C4-2B (cell line): ENCODE results near the gene ZNF385A.

Experiments
- H3K27ac ChIP-seq: fragments of 450-650 bp; 2 replicates; pipeline ENCODE4 v1.5.1; 2017
- CTCF ChIP-seq: fragments of 450-650 bp; conservative IDR thresholded peaks from 2 replicates; pipeline ENCODE4 v1.5.1; 2017; ENCODE audit warnings: mild to moderate bottlenecking
- ZFX ChIP-seq: fragments of 450-650 bp; IDR thresholded peaks from 2 replicates; pipeline ENCODE4 v1.6.1; 2017

ZNF385A gene

DNA sequence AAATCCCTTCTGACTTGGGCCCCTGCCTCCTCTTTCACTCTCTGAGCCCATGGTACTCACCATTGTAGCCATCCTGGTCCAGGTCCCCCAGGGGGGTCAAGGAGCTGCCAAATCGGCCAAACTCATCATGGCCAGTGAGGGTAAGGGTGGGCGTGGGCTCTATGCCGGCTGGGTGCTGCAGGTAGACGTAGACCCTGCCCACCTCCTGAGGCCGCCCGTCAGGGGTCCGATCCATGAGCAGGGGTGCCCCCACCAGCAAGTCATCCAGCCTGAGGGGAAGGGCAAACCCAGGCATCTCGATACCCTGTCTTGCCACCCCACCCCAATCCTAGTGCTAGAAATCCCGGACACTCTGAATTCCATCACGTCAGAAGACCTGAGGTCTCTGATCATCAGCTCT lies 20.6 kb upstream of the ZNF385A start:
- no peak for TF ChIP-seq CTCF
- TF ChIP-seq ZFX, result no peak
- H3K27ac ChIP-seq, result no peak overlapping the region

GRCh38 chr12:54404061-54405004 lies 19.8 kb upstream of the ZNF385A start:
- no peak overlapping the region for H3K27ac ChIP-seq
- TF ChIP-seq CTCF (peak; percentile 98), ZFX (no peak)

DNA sequence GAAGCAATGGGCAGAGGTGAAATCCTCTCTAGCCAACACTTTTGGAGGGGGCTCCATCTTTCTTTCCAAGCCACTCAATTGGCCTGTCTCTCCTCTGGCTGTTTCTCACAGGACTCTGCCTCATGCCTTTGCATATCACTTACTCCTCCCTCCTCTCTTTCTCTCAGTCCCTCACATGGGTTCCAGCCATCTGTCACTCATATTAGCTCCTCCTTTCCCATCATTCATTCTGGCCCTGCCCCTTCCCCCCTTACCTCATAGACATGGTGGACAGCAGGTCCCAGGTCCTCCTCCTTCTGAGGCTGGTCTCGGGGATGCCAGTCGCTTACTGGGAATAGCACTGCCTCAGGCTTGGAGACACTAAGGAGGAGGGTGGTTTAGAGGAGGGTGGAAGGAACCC lies 16.6 kb upstream of the ZNF385A start:
- H3K27ac ChIP-seq, result no peak overlapping the region
- TF ChIP-seq ZFX (no peak), CTCF (no peak)

DNA sequence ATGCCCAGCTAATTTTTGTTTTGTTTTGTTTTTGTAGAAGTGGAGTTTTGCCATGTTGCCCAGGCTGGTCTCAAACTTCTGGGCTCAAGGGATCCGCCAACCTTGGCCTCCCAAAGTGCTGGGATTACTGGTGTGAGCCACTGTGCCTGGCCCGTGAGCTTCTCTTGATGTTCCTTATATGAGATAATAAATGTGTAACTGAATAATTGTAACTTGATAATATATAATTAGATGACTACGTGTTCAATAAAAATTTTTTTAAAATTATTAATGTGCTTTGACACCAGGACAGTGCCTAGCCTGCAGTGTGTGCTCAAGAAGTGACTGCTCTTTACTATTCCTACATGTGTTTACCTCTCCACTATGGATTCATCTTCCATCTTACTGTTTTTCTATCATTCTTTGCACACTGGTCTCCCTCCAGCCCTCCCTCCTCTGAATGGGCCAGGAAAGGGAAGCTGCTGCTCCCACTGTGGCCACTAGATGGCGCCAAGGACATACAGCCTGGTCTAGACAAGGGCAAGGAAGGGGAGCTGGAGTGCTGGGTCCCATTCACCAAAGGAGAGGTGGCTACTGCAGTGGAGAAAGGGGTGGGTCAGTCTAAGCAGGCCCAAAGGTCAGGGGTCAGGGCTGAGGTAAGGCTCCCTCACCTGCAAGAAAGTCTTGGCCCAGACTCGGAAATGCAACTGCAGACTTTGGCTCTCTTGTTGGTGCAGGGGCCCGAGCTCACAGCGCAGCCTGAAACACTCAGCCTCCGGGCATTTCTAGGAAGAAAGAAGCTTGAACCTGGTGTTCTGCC lies 14.7 kb upstream of the ZNF385A start:
- no peak overlapping the region for H3K27ac ChIP-seq
- no peak for TF ChIP-seq ZFX
- peak; percentile 99 for TF ChIP-seq CTCF

DNA sequence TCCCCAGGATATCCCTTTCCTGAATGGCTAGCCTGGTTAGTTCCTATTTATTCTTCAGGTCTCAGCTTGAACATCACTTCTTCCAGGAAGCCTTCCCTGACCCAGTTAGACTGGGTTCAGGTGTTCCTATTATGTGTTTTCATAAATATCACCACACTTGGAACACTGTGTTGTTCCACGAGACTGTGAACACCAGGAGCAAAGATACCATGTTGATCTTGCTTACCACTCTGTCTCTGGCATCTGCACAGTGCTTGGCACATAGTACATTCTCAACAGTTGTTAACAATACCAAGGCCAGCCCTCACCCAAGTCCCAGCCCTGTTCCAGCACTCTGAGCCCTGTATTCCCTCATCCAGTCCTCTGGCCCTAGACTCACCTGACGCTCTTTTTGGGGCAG lies 13.7 kb upstream of the ZNF385A start:
- H3K27ac ChIP-seq, result no peak overlapping the region
- no peak for TF ChIP-seq CTCF
- TF ChIP-seq ZFX, result no peak

GRCh38 chr12:54397157-54397556 lies 12.6 kb upstream of the ZNF385A start:
- TF ChIP-seq CTCF (no peak), ZFX (no peak)
- no peak overlapping the region for H3K27ac ChIP-seq

DNA sequence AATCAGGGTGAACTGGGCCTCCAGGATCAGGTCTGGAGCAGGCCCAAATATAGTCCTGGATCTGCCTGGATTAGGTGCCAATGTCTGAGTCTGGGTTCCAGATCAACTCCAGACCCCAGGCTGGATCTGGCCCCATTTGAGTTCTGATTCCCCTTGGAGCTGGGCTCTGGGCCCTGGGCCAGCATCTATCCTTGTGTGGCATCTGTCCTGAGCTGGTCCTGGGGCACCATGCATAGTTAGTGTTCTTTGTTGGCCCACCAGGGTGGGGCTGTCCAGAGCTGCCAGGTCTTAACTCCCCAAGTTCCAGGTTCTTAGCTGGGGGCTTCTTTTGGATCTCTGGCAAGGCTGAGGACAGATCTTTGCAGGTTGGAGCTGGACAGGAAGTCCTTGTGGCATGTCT lies 11.0 kb upstream of the ZNF385A start:
- TF ChIP-seq CTCF (no peak), ZFX (no peak)
- H3K27ac ChIP-seq, result no peak overlapping the region
